Gastrocnemius medialis (tissue), 4 donors: ENCODE measurements around the gene IL6. TPM values are rescaled to one million over a fixed set of nuclear protein-coding genes. Genes with fewer than 3 reads are reported as not detected.

ENCODE experiments used
- ATAC-seq, 2 donors: fragments of 150-250 bp; one replicate each; pipeline ENCODE4 v1.9.1; 2016
- DNase-seq, 2 donors: peaks; one replicate each; pipeline ENCODE4 v3.0.0-alpha.2; 2019
- H3K27ac ChIP-seq, 4 donors: fragments of 200-600 bp; sonication (generic); 1 replicate in 1 of 4; 2 replicates in 3 of 4; pipeline ENCODE4 v1.5.1; 2016 to 2018; ENCODE audit warnings: mild to moderate bottlenecking in 2 of 4, moderate library complexity in 1 of 4
- H3K27me3 ChIP-seq, 3 donors: fragments of 200-600 bp; sonication (generic) in 2 of 3; 1 replicate in 1 of 3; 2 replicates in 2 of 3; pipeline versions ENCODE4 v1.5.1 to v1.6.0; 2016 to 2019; ENCODE audit warnings: mild to moderate bottlenecking in 1 of 3, moderate library complexity in 1 of 3
- H3K36me3 ChIP-seq, 2 donors: fragments of 200-600 bp; sonication (generic) in 1 of 2; one replicate each; pipeline ENCODE4 v1.5.1; 2017 to 2018
- H3K4me1 ChIP-seq, 2 donors: fragments of 200-600 bp; sonication (generic) in 1 of 2; one replicate each; pipeline ENCODE4 v1.5.1; 2016 to 2017; ENCODE audit warnings: mild to moderate bottlenecking in 2 of 2
- H3K4me3 ChIP-seq, 4 donors: fragments of 200-600 bp; sonication (generic) in 3 of 4; 1 replicate in 1 of 4; 2 replicates in 3 of 4; pipeline ENCODE4 v1.5.1; 2016 to 2019; ENCODE audit warnings: mild to moderate bottlenecking in 2 of 4
- H3K9me3 ChIP-seq, 3 donors: fragments of 200-600 bp; sonication (generic) in 2 of 3; 1 replicate in 1 of 3; 2 replicates in 2 of 3; pipeline ENCODE4 v1.5.1; 2016 to 2019
- CTCF ChIP-seq, 5 experiments: fragments of 450-650 bp in 3 of 5; fragments of 200-600 bp in 2 of 5; sonication (generic) in 2 of 5; IDR thresholded peaks in 4 of 5; conservative IDR thresholded peaks in 1 of 5; 1 replicate in 4 of 5; 2 replicates in 1 of 5; pipeline ENCODE4 v1.5.1; 2016 to 2019; ENCODE audit warnings: antibody characterized with exemption in 5 of 5, mild to moderate bottlenecking in 3 of 5, moderate library complexity in 3 of 5
- POLR2A ChIP-seq, 2 donors: fragments of 450-650 bp; IDR thresholded peaks; one replicate each; pipeline ENCODE4 v1.6.1; 2017; ENCODE audit warnings: antibody characterized with exemption in 2 of 2, mild to moderate bottlenecking in 2 of 2, moderate library complexity in 2 of 2
- in situ Hi-C, 4 donors: fragments of 200-750 bp; cut with MboI; loops; one replicate each; pipeline versions ENCODE4 v1.15.0 to v1.8.0; 2017; ENCODE audit warnings: low sequenced_read_pairs in 4 of 4
- intact Hi-C: fragments of 100-400 bp; cut with DNase I; formaldehyde crosslinking; loops from one replicate; pipeline ENCODE4 v1.15.1; 2023; ENCODE audit warnings: low total_unique reads
- total RNA-seq, 4 donors: library from RNA; depleted of rRNA; stranded (reverse); fragments of >200 nt; gene quantifications; one replicate each; pipeline versions ENCODE4 v1.1.0 to v1.2.3, GENCODE V29; 2016

Gene IL6
- total RNA-seq, 4 donors from 2014 or later, result 2.4 to 3.1 TPM; not detected in 2

- peaks cover 0 to 9% of the 10 kb centered on the region in 2 donors for H3K4me1 ChIP-seq
- no peak overlapping the region for H3K27ac ChIP-seq
- H3K9me3 ChIP-seq, result no peaks in the 10 kb centered on the region
- in situ Hi-C loops, result no loop called here
- TF ChIP-seq POLR2A (IDR thresholded peaks at IDR 0.05), result no peak
- TF ChIP-seq CTCF (IDR thresholded peaks at IDR 0.05 in 4 of 5, conservative IDR thresholded peaks at IDR 0.05 in 1 of 5), result no peak
- intact Hi-C loops, result no loop called here
- DNase-seq (no peak), ATAC-seq (no peak)
- H3K27me3 ChIP-seq, result no peaks in the 10 kb centered on the region
- no peak overlapping the region for H3K4me3 ChIP-seq
- no peaks in the 10 kb centered on the region for H3K36me3 ChIP-seq
Measured at GRCh38 chr7:22694597-22695207, 32.3 kb upstream of the IL6 start.

GRCh38 chr7:22695476-22696132 is 31.4 kb upstream of the IL6 start:
- no peak for TF ChIP-seq CTCF (IDR thresholded peaks at IDR 0.05 in 4 of 5, conservative IDR thresholded peaks at IDR 0.05 in 1 of 5)
- no peak for TF ChIP-seq POLR2A (IDR thresholded peaks at IDR 0.05)
- Histone ChIP-seq H3K4me3 (no peak overlapping the region), H3K36me3 (no peaks in the 10 kb centered on the region), H3K9me3 (no peaks in the 10 kb centered on the region), H3K27ac (no peak overlapping the region), H3K27me3 (no peaks in the 10 kb centered on the region), H3K4me1 (peaks cover 0 to 9% of the 10 kb centered on the region in 2 donors)
- intact Hi-C loops, result no loop called here
- in situ Hi-C loops, result no loop called here
- no peak for DNase-seq
- ATAC-seq, result no peak

- no peak overlapping the region for H3K4me3 ChIP-seq
- ATAC-seq (no peak), DNase-seq (no peak)
- H3K9me3 ChIP-seq, result no peaks in the 10 kb centered on the region
- no peak overlapping the region for H3K27ac ChIP-seq
- peaks cover 0 to 9% of the 10 kb centered on the region in 2 donors for H3K4me1 ChIP-seq
- TF ChIP-seq POLR2A (IDR thresholded peaks at IDR 0.05) (no peak), CTCF (IDR thresholded peaks at IDR 0.05 in 4 of 5, conservative IDR thresholded peaks at IDR 0.05 in 1 of 5) (no peak)
- in situ Hi-C loops (no loop called here), intact Hi-C loops (no loop called here)
- H3K36me3 ChIP-seq, result no peaks in the 10 kb centered on the region
- H3K27me3 ChIP-seq, result no peaks in the 10 kb centered on the region
Measured at GRCh38 chr7:22696541-22697228, 30.3 kb upstream of the IL6 start.

GRCh38 chr7:22697322-22697859 is 29.6 kb upstream of the IL6 start:
- ATAC-seq, result no peak
- peaks cover 0 to 9% of the 10 kb centered on the region in 2 donors for H3K4me1 ChIP-seq
- H3K27ac ChIP-seq, result no peak overlapping the region
- intact Hi-C loops, result no loop called here
- H3K4me3 ChIP-seq, result no peak overlapping the region
- no peaks in the 10 kb centered on the region for H3K27me3 ChIP-seq
- no peaks in the 10 kb centered on the region for H3K36me3 ChIP-seq
- no peak for TF ChIP-seq POLR2A (IDR thresholded peaks at IDR 0.05)
- H3K9me3 ChIP-seq, result no peaks in the 10 kb centered on the region
- in situ Hi-C loops, result no loop called here
- no peak for DNase-seq
